PC-3 (cell line): ENCODE data around the gene UBAP1L. TPM values are rescaled to one million over a fixed set of nuclear protein-coding genes. Genes with fewer than 3 reads are reported as not detected.
"Not testable (repeated sequence)": the region's sequence is repeated elsewhere in the genome, so short reads cannot be mapped to it uniquely, and the experiment has no call there.

ENCODE experiments used
- ATAC-seq: fragments of 200-7000 bp; cut with Tn5 transposase; 2 replicates; pipeline ENCODE4 v1.9.1; 2020; ENCODE audit warnings: mild to moderate bottlenecking, moderate library complexity
- BruUV-seq: library from RNA; stranded (reverse); fragments of 400-500 nt; replicated peaks from 2 replicates; lab custom pipeline; 2021; lab: Mats Ljungman, UMichigan
- CTCF ChIA-PET: fragments of 300-600 bp; sonication (Branson Sonifier 250); formaldehyde crosslinking; loops from one replicate; lab custom pipeline; 2022; ENCODE audit warnings: antibody characterized with exemption; lab: Charles Lee
- POLR2A ChIA-PET: fragments of 300-600 bp; sonication (Branson Sonifier 250); formaldehyde crosslinking; loops from one replicate; lab custom pipeline; 2022; ENCODE audit warnings: antibody characterized with exemption; ENCODE audit not compliant: unreplicated experiment; lab: Charles Lee
- DNase-seq: peaks from one replicate; pipeline ENCODE4 v3.0.0-alpha.2; 2015
- H2AFZ ChIP-seq: fragments of 300-600 bp; sonication (generic); 2 replicates; pipeline ENCODE4 v1.6.0; 2016; ENCODE audit warnings: antibody characterized with exemption, low read length
- H3F3A ChIP-seq: fragments of 300-600 bp; sonication (generic); one replicate; pipeline ENCODE4 v1.6.0; 2017; ENCODE audit warnings: antibody characterized with exemption, low read length, control low read depth, mild to moderate bottlenecking; ENCODE audit not compliant: unreplicated experiment
- H3K27ac ChIP-seq: fragments of 300-600 bp; sonication (generic); 2 replicates; pipeline ENCODE4 v1.5.1; 2016; ENCODE audit warnings: mild to moderate bottlenecking, low read length
- H3K27me3 ChIP-seq: fragments of 300-600 bp; sonication (generic); 2 replicates; pipeline ENCODE4 v1.6.1; 2016; ENCODE audit warnings: low read length, mixed read lengths
- H3K36me3 ChIP-seq: fragments of 300-600 bp; sonication (generic); 2 replicates; pipeline ENCODE4 v1.6.1; 2016; ENCODE audit warnings: low read depth, mixed run types, low read length, mixed read lengths
- H3K4me1 ChIP-seq: fragments of 300-600 bp; sonication (generic); 2 replicates; pipeline ENCODE4 v1.5.1; 2016; ENCODE audit warnings: low read length; ENCODE audit not compliant: insufficient read depth
- H3K4me2 ChIP-seq: fragments of 300-600 bp; sonication (generic); 2 replicates; pipeline ENCODE4 v1.6.0; 2016; ENCODE audit warnings: low read length
- H3K4me3 ChIP-seq: fragments of 300-600 bp; sonication (generic); 2 replicates; pipeline ENCODE4 v1.5.1; 2016; ENCODE audit warnings: mild to moderate bottlenecking, low read length, mixed read lengths
- H3K79me2 ChIP-seq: fragments of 300-600 bp; sonication (generic); 2 replicates; pipeline ENCODE4 v1.6.1; 2017; ENCODE audit warnings: low read length, mixed read lengths
- H3K9ac ChIP-seq: fragments of 300-600 bp; sonication (generic); 2 replicates; pipeline ENCODE4 v1.6.0; 2016; ENCODE audit warnings: mild to moderate bottlenecking, low read length
- H3K9me2 ChIP-seq: fragments of 300-600 bp; sonication (generic); replicated peaks from 2 replicates; pipeline ENCODE4 v1.6.1; 2016; ENCODE audit warnings: mixed run types, low read length, mixed read lengths
- H3K9me3 ChIP-seq: fragments of 300-600 bp; sonication (generic); 2 replicates; pipeline ENCODE4 v1.6.1; 2016; ENCODE audit warnings: low read length, mixed read lengths
- H4K20me1 ChIP-seq: fragments of 300-600 bp; sonication (generic); 2 replicates; pipeline ENCODE4 v1.6.1; 2016; ENCODE audit warnings: low read length, mixed read lengths
- EZH2 ChIP-seq: fragments of 300-600 bp; sonication (generic); IDR thresholded peaks from one replicate; pipeline ENCODE4 v1.6.1; 2017; ENCODE audit warnings: antibody characterized with exemption, mild to moderate bottlenecking, low read length; ENCODE audit not compliant: unreplicated experiment
- EZH2phosphoT487 ChIP-seq: fragments of 300-600 bp; sonication (generic); IDR thresholded peaks from 2 replicates; pipeline ENCODE4 v1.6.1; 2018; ENCODE audit warnings: mild to moderate bottlenecking, antibody characterized with exemption, low read length, borderline replicate concordance
- intact Hi-C: fragments of 100-400 bp; cut with micrococcal nuclease; formaldehyde crosslinking; loops from 2 replicates; pipeline ENCODE4 v1.9.0; 2023
- total RNA-seq: library from RNA; depleted of rRNA; stranded (reverse); fragments of >200 nt; gene quantifications from 2 replicates; pipeline ENCODE4 v1.2.3, GENCODE V29; 2014
- TF ChIP-seq, protein P1 (sequence below): fragments of 300-600 bp; sonication (generic); conservative IDR thresholded peaks from 2 replicates; pipeline ENCODE4 v1.5.1; 2017; ENCODE audit warnings: antibody characterized with exemption, low read depth, mild to moderate bottlenecking, low read length

UBAP1L gene
- total RNA-seq, 1 experiment from 2014 or later, result 3.4 TPM

DNA sequence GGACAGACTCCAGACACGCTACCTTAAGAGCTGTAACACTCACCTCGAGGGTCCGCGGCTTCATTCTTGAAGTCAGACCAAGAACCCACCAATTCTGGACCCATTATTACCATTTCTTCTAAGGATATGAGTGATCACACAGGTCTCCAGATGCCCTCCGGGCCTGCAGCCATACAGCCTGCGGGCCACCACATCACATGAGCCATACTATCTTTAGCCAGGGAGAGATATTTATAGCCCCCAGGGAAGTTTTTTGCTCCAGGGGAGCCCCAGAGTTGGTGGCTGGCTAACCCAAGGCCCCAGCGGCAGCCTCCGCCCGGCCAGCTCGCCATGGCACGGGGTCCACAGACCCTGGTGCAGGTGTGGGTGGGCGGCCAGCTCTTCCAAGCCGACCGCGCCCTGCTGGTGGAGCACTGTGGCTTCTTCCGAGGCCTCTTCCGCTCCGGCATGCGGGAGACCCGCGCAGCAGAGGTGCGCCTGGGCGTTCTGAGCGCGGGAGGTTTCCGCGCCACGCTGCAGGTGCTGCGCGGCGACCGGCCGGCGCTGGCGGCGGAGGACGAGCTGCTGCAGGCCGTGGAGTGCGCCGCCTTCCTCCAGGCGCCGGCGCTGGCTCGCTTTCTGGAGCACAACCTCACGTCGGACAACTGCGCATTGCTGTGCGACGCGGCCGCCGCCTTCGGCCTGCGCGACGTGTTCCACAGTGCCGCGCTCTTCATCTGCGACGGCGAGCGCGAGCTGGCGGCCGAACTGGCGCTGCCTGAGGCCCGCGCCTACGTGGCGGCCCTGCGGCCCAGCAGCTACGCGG lies 38.3 kb downstream of the UBAP1L start, which contains the start of gene KBTBD13:
Gene KBTBD13, plus strand, starts transcription at position 261 of the 805 bp plus-strand sequence. Its CDS starts 70 bp downstream, at position 331.
- DNase-seq (no peak), ATAC-seq (no peak)
- intact Hi-C loops, result no loop called here
- no peaks in the 10 kb centered on the region for H3K36me3 ChIP-seq
- no TSS peak for BruUV-seq
- H3K79me2 ChIP-seq, result no peaks in the 10 kb centered on the region
- no peaks in the 10 kb centered on the region for H3K27me3 ChIP-seq
- no peak within 1 kb of the TSS for H3K9ac ChIP-seq
- H3K4me2 ChIP-seq, result no peak within 1 kb of the TSS
- no peak for TF ChIP-seq EZH2
- TF ChIP-seq, protein P1, sequence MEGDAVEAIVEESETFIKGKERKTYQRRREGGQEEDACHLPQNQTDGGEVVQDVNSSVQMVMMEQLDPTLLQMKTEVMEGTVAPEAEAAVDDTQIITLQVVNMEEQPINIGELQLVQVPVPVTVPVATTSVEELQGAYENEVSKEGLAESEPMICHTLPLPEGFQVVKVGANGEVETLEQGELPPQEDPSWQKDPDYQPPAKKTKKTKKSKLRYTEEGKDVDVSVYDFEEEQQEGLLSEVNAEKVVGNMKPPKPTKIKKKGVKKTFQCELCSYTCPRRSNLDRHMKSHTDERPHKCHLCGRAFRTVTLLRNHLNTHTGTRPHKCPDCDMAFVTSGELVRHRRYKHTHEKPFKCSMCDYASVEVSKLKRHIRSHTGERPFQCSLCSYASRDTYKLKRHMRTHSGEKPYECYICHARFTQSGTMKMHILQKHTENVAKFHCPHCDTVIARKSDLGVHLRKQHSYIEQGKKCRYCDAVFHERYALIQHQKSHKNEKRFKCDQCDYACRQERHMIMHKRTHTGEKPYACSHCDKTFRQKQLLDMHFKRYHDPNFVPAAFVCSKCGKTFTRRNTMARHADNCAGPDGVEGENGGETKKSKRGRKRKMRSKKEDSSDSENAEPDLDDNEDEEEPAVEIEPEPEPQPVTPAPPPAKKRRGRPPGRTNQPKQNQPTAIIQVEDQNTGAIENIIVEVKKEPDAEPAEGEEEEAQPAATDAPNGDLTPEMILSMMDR, result no peak
- TF ChIP-seq EZH2phosphoT487, result no peak
- no peaks in the 10 kb centered on the region for H3K9me2 ChIP-seq
- H3F3A ChIP-seq, result no peaks in the 10 kb centered on the region
- no peaks in the 10 kb centered on the region for H4K20me1 ChIP-seq
- ChIA-PET POLR2A (no interaction called here), CTCF (no interaction called here)
- no peak within 1 kb of the TSS for H3K27ac ChIP-seq
- H3K9me3 ChIP-seq, result no peaks in the 10 kb centered on the region
- H3K4me1 ChIP-seq, result no peaks in the 10 kb centered on the region
- no peak within 1 kb of the TSS for H3K4me3 ChIP-seq
- no peak within 1 kb of the TSS for H2AFZ ChIP-seq

DNA sequence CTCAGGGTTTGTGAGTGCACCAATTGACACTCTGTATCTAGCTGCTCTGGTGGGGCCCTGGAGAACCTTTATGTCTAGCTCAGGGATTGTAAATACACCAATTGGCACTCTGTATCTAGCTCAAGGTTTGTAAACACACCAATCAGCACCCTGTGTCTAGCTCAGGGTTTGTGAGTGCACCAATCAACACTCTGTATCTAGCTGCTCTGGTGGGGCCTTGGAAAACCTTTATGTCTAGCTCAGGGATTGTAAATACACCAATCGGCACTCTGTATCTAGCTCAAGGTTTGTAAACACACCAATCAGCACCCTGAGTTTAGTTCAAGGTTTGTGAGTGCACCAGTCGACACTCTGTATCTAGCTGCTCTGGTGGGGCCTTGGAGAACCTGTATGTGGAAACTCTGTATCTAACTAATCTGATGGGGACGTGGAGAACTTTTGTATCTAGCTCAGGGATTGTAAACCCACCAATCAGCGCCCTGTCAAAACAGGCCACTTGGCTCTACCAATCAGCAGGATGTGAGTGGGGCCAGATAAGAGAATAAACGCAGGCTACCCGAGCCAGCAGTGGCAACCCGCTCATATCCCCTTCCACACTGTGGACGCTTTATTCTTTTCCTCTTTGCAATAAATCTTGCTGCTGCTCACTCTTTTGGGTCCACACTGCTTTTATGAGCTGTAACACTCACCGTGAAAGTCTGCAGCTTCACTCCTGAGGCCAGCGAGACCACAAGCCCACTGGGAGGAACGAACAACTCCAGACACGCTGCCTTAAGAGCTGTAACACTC lies 39.2 kb downstream of the UBAP1L start:
- CTCF ChIA-PET, POLR2A ChIA-PET, H3F3A ChIP-seq, H3K9ac ChIP-seq, DNase-seq, H3K4me2 ChIP-seq, H3K36me3 ChIP-seq, H3K27ac ChIP-seq, H3K9me3 ChIP-seq, BruUV-seq, H3K27me3 ChIP-seq, H3K4me1 ChIP-seq, ATAC-seq, H3K4me3 ChIP-seq, H2AFZ ChIP-seq, H3K79me2 ChIP-seq, intact Hi-C loops, H3K9me2 ChIP-seq, H4K20me1 ChIP-seq: not testable (repeated sequence)

DNA sequence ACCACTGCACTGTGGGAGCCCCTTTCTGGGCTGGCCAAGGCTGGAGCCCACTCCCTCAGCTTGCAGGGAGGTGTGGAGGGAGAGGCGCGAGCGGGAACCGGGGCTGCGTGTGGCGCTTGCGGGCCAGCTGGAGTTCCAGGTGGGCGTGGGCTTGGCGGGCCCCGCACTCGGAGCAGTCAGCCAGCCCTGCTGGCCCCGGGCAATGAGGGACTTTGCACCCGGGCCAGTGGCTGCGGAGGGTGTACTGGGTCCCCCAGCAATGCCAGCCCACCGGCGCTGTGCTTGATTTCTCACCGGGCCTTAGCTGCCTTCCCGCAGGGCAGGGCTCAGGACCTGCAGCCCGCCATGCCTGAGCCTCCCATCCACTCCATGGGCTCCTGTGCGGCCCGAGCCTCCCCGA lies 40.1 kb downstream of the UBAP1L start:
- H3K4me2 ChIP-seq, CTCF ChIA-PET, H4K20me1 ChIP-seq, BruUV-seq, H3K36me3 ChIP-seq, intact Hi-C loops, ATAC-seq, H3K27ac ChIP-seq, H3K9ac ChIP-seq, H2AFZ ChIP-seq, H3K4me3 ChIP-seq, H3F3A ChIP-seq, H3K27me3 ChIP-seq, DNase-seq, H3K4me1 ChIP-seq, H3K9me2 ChIP-seq, H3K79me2 ChIP-seq, H3K9me3 ChIP-seq: not testable (repeated sequence)
- POLR2A ChIA-PET, result interaction anchor here (0.6 kb wide), 1 partner anchor 188 kb away, joined by 6 read pairs; no protein-coding TSS in a partner anchor
